ENCODE results near the gene AMBRA1.

GRCh38 chr11:46457021-46457420 lies 136.8 kb downstream of the AMBRA1 start:
- TF ChIP-seq, protein P1, sequence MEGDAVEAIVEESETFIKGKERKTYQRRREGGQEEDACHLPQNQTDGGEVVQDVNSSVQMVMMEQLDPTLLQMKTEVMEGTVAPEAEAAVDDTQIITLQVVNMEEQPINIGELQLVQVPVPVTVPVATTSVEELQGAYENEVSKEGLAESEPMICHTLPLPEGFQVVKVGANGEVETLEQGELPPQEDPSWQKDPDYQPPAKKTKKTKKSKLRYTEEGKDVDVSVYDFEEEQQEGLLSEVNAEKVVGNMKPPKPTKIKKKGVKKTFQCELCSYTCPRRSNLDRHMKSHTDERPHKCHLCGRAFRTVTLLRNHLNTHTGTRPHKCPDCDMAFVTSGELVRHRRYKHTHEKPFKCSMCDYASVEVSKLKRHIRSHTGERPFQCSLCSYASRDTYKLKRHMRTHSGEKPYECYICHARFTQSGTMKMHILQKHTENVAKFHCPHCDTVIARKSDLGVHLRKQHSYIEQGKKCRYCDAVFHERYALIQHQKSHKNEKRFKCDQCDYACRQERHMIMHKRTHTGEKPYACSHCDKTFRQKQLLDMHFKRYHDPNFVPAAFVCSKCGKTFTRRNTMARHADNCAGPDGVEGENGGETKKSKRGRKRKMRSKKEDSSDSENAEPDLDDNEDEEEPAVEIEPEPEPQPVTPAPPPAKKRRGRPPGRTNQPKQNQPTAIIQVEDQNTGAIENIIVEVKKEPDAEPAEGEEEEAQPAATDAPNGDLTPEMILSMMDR (conservative IDR thresholded peaks at IDR 0.05 in 1 of 2, IDR thresholded peaks at IDR 0.05 in 1 of 2; ENCODE audit: extremely low read depth in 1 of 2, insufficient read depth in 1 of 2, low read depth in 1 of 2, low read length in 2 of 2) = no peak
- TF ChIP-seq EZH2 (IDR thresholded peaks at IDR 0.05; ENCODE audit: borderline replicate concordance, low read length) = no peak
